HCT116 (cell line): ENCODE results near the gene GDPD5. TPM values are rescaled to one million over a fixed set of nuclear protein-coding genes. Genes with fewer than 3 reads are reported as not detected.

Experiments
- ATAC-seq: fragments of 200-7000 bp; cut with Tn5 transposase; 2 replicates; pipeline ENCODE4 v1.9.1; 2020; ENCODE audit warnings: mild to moderate bottlenecking, moderate library complexity
- BruUV-seq: library from RNA; stranded (reverse); fragments of 400-500 nt; replicated peaks from 2 replicates; lab custom pipeline; 2021; lab: Mats Ljungman, UMichigan
- CTCF ChIA-PET: fragments of 300-600 bp; sonication (Branson Sonifier 250); formaldehyde crosslinking; loops from one replicate; lab custom pipeline; 2021; ENCODE audit warnings: antibody characterized with exemption; lab: Charles Lee
- POLR2A ChIA-PET: fragments of 300-600, 350-600 bp; sonication (Branson Sonifier 250); formaldehyde crosslinking; loops from one replicate; lab custom pipeline; 2021; ENCODE audit warnings: antibody characterized with exemption; lab: Charles Lee
- RAD21 ChIA-PET, 2 experiments: fragments of 300-600 bp; sonication (Branson Sonifier 250); formaldehyde crosslinking; loops; one replicate each; lab custom pipeline; 2023; ENCODE audit warnings: low total read pairs in 2 of 2; ENCODE audit not compliant: uncharacterized antibody in 2 of 2, unreplicated experiment in 2 of 2, low non-redundant PET in 1 of 2; lab: Charles Lee
- DNase-seq: peaks from one replicate; pipeline ENCODE4 v3.0.0-alpha.2; 2010; ENCODE audit warnings: low read depth, low spot score
- H2AFZ ChIP-seq: fragments of 200-600 bp; shearing (Covaris generic), sonication (generic); 2 replicates; pipeline ENCODE4 v1.6.1; 2017; ENCODE audit warnings: low read depth, mixed run types, mixed read lengths, antibody characterized with exemption, low read length; ENCODE audit not compliant: poor library complexity, severe bottlenecking
- H3K27ac ChIP-seq: 2 replicates; pipeline ENCODE4 v1.5.1; 2012; ENCODE audit warnings: low read depth, low read length
- H3K27me3 ChIP-seq: fragments of 200-600 bp; sonication (generic); 2 replicates; pipeline ENCODE4 v1.6.1; 2016; ENCODE audit warnings: mixed run types, low read length, mixed read lengths; ENCODE audit not compliant: insufficient read depth
- H3K36me3 ChIP-seq, 2 experiments: fragments of 200-500 bp in 1 of 2; fragments of 200-600 bp in 1 of 2; sonication (Bioruptor generic) in 1 of 2; sonication (generic) in 1 of 2; 2 replicates each; pipeline versions ENCODE4 v1.5.1 to v1.6.1; 2014 to 2016; ENCODE audit warnings: low read length in 2 of 2, inconsistent platforms in 1 of 2, mixed read lengths in 1 of 2, mixed run types in 1 of 2; ENCODE audit not compliant: insufficient read depth in 2 of 2, control insufficient read depth in 1 of 2
- H3K4me1 ChIP-seq, 2 experiments: fragments of 200-600 bp in 1 of 2; sonication (generic) in 1 of 2; 2 replicates each; pipeline versions ENCODE4 v1.5.1 to v1.6.1; 2012 to 2017; ENCODE audit warnings: low read length in 2 of 2, inconsistent platforms in 1 of 2, mild to moderate bottlenecking in 1 of 2, mixed read lengths in 1 of 2, mixed run types in 1 of 2, moderate library complexity in 1 of 2; ENCODE audit not compliant: insufficient read depth in 2 of 2, control insufficient read depth in 1 of 2
- H3K4me2 ChIP-seq: fragments of 200-600 bp; sonication (generic); 2 replicates; pipeline ENCODE4 v1.6.1; 2017; ENCODE audit warnings: mixed run types, low read length, mixed read lengths
- H3K4me3 ChIP-seq, 2 experiments: fragments of 200-600 bp in 1 of 2; sonication (generic) in 1 of 2; replicated peaks in 1 of 2; 2 replicates each; pipeline ENCODE4 v1.5.1; 2011 to 2016; ENCODE audit warnings: low read length in 2 of 2, control low read depth in 1 of 2, low read depth in 1 of 2, mild to moderate bottlenecking in 1 of 2, mixed read lengths in 1 of 2, mixed run types in 1 of 2
- H3K79me2 ChIP-seq: fragments of 200-600 bp; sonication (generic); 2 replicates; pipeline ENCODE4 v1.6.1; 2017; ENCODE audit warnings: mild to moderate bottlenecking, mixed run types, low read length, moderate library complexity, mixed read lengths; ENCODE audit not compliant: insufficient read depth
- H3K9ac ChIP-seq: fragments of 200-600 bp; sonication (generic); 2 replicates; pipeline ENCODE4 v1.6.1; 2016; ENCODE audit warnings: low read length, mixed read lengths
- H3K9me2 ChIP-seq: fragments of 200-600 bp; sonication (generic), shearing (Covaris generic); 2 replicates; pipeline ENCODE4 v1.6.1; 2017; ENCODE audit warnings: mixed run types, mild to moderate bottlenecking, moderate library complexity; ENCODE audit not compliant: insufficient read depth
- H3K9me3 ChIP-seq, 2 experiments: fragments of 200-500 bp in 1 of 2; fragments of 200-600 bp in 1 of 2; sonication (Bioruptor generic) in 1 of 2; sonication (generic) in 1 of 2; 2 replicates each; pipeline ENCODE4 v1.6.1; 2014 to 2017; ENCODE audit warnings: low read length in 2 of 2, mixed read lengths in 2 of 2, inconsistent platforms in 1 of 2, low read depth in 1 of 2, mild to moderate bottlenecking in 1 of 2, mixed run types in 1 of 2, moderate library complexity in 1 of 2; ENCODE audit not compliant: control insufficient read depth in 1 of 2, insufficient read depth in 1 of 2
- H4K20me1 ChIP-seq: fragments of 200-600 bp; sonication (generic), shearing (Covaris generic); 2 replicates; pipeline ENCODE4 v1.6.1; 2017; ENCODE audit warnings: mixed run types, mild to moderate bottlenecking, moderate library complexity; ENCODE audit not compliant: insufficient read depth
- CBX3 ChIP-seq: IDR thresholded peaks from 2 replicates; pipeline ENCODE4 v1.6.1; 2012; ENCODE audit warnings: low read depth
- EGR1 ChIP-seq: IDR thresholded peaks from 2 replicates; pipeline ENCODE4 v1.6.1; 2012; ENCODE audit warnings: low read depth
- ELF1 ChIP-seq: IDR thresholded peaks from 2 replicates; pipeline ENCODE4 v1.6.1; 2012; ENCODE audit warnings: low read depth, borderline replicate concordance
- EZH2 ChIP-seq: fragments of 200-600 bp; sonication (generic); IDR thresholded peaks from 2 replicates; pipeline ENCODE4 v1.6.1; 2017; ENCODE audit warnings: antibody characterized with exemption, mixed run types
- EZH2phosphoT487 ChIP-seq: fragments of 200-600 bp; IDR thresholded peaks from 2 replicates; pipeline ENCODE4 v1.6.1; 2018; ENCODE audit warnings: antibody characterized with exemption, borderline replicate concordance
- MAX ChIP-seq: IDR thresholded peaks from 2 replicates; pipeline ENCODE4 v1.6.1; 2012
- POLR2A ChIP-seq: IDR thresholded peaks from 2 replicates; pipeline ENCODE4 v1.7.0; 2011; ENCODE audit warnings: borderline replicate concordance; ENCODE audit not compliant: insufficient read depth, insufficient read length; ENCODE audit errors: extremely low read depth
- POLR2AphosphoS5 ChIP-seq: IDR thresholded peaks from 2 replicates; pipeline ENCODE4 v1.6.1; 2011; ENCODE audit warnings: mild to moderate bottlenecking, low read depth, low read length, moderate library complexity
- SP1 ChIP-seq: IDR thresholded peaks from 2 replicates; pipeline ENCODE4 v1.6.1; 2012; ENCODE audit warnings: low read depth
- SRF ChIP-seq: IDR thresholded peaks from 2 replicates; pipeline ENCODE4 v1.6.1; 2012; ENCODE audit warnings: low read depth
- TCF7L2 ChIP-seq: IDR thresholded peaks from 2 replicates; pipeline ENCODE4 v1.7.0; 2011; ENCODE audit warnings: borderline replicate concordance, inconsistent platforms; ENCODE audit not compliant: insufficient read depth, insufficient read length; ENCODE audit errors: extremely low read depth
- YY1 ChIP-seq: IDR thresholded peaks from 2 replicates; pipeline ENCODE4 v1.6.1; 2011; ENCODE audit warnings: low read length, low read depth, moderate library complexity, mild to moderate bottlenecking; ENCODE audit not compliant: insufficient replicate concordance; ENCODE audit errors: extremely low read depth
- ZBTB33 ChIP-seq: IDR thresholded peaks from 2 replicates; pipeline ENCODE4 v1.6.1; 2011; ENCODE audit warnings: mild to moderate bottlenecking, low read length, moderate library complexity; ENCODE audit not compliant: insufficient replicate concordance; ENCODE audit errors: extremely low read depth
- ZNF274 ChIP-seq: fragments of 200-500 bp; sonication (Bioruptor generic); IDR thresholded peaks from 2 replicates; pipeline ENCODE4 v1.6.1; 2014; ENCODE audit warnings: mild to moderate bottlenecking, low read depth, low read length, inconsistent platforms
- intact Hi-C: fragments of 100-400 bp; cut with micrococcal nuclease; formaldehyde crosslinking; loops from 2 replicates; pipeline ENCODE4 v1.10.0; 2022
- total RNA-seq: library from RNA; stranded (reverse); gene quantifications from one replicate; pipeline ENCODE4 v1.2.1, GENCODE V29; 2021; ENCODE audit not compliant: unreplicated experiment
- TF ChIP-seq, protein P1 (sequence below), 3 experiments: fragments of 200-600 bp in 1 of 3; sonication (generic) in 1 of 3; IDR thresholded peaks in 2 of 3; conservative IDR thresholded peaks in 1 of 3; 2 replicates each; pipeline ENCODE4 v1.5.1; 2012 to 2017; ENCODE audit warnings: low read depth in 2 of 3, low read length in 2 of 3, antibody characterized with exemption in 1 of 3, borderline replicate concordance in 1 of 3, control low read depth in 1 of 3, mild to moderate bottlenecking in 1 of 3, mixed read lengths in 1 of 3, mixed run types in 1 of 3, moderate library complexity in 1 of 3; ENCODE audit not compliant: insufficient read depth in 1 of 3

The GDPD5 gene
- total RNA-seq, 1 experiment from 2014 or later, result 27.5 TPM

- peaks cover 2 to 13% of the 10 kb centered on the region in 2 experiments; a peak in 1 of 4 replicates for H3K4me1 ChIP-seq
- no TSS peak for BruUV-seq
- TF ChIP-seq ZNF274 (no peak), EGR1 (no peak), YY1 (no peak), EZH2 (no peak), ELF1 (no peak), MAX (no peak), ZBTB33 (no peak), POLR2AphosphoS5 (no peak), EZH2phosphoT487 (no peak), SP1 (no peak), SRF (no peak), TCF7L2 (no peak), CBX3 (no peak), POLR2A (no peak)
- TF ChIP-seq, protein P1, sequence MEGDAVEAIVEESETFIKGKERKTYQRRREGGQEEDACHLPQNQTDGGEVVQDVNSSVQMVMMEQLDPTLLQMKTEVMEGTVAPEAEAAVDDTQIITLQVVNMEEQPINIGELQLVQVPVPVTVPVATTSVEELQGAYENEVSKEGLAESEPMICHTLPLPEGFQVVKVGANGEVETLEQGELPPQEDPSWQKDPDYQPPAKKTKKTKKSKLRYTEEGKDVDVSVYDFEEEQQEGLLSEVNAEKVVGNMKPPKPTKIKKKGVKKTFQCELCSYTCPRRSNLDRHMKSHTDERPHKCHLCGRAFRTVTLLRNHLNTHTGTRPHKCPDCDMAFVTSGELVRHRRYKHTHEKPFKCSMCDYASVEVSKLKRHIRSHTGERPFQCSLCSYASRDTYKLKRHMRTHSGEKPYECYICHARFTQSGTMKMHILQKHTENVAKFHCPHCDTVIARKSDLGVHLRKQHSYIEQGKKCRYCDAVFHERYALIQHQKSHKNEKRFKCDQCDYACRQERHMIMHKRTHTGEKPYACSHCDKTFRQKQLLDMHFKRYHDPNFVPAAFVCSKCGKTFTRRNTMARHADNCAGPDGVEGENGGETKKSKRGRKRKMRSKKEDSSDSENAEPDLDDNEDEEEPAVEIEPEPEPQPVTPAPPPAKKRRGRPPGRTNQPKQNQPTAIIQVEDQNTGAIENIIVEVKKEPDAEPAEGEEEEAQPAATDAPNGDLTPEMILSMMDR (IDR thresholded peaks at IDR 0.05 in 2 of 3, conservative IDR thresholded peaks at IDR 0.05 in 1 of 3; ENCODE audit: borderline replicate concordance in 1 of 3, insufficient read depth in 1 of 3, low read depth in 2 of 3, low read length in 2 of 3), result no peak
- TF ChIP-seq, all 23 proteins: peak for 0
- Histone ChIP-seq H2AFZ (no peak overlapping the region), H3K9me3 (no peaks in the 10 kb centered on the region), H3K4me2 (no peak overlapping the region), H3K4me3 (no peak overlapping the region), H3K9ac (no peak overlapping the region), H3K27ac (no peak overlapping the region), H3K36me3 (no peaks in the 10 kb centered on the region), H4K20me1 (no peaks in the 10 kb centered on the region), H3K79me2 (no peaks in the 10 kb centered on the region), H3K9me2 (no peaks in the 10 kb centered on the region), H3K27me3 (no peaks in the 10 kb centered on the region)
- ChIA-PET POLR2A (no interaction called here), CTCF (no interaction called here), RAD21 (no interaction called here)
- intact Hi-C loops, result no loop called here
- ATAC-seq (no peak), DNase-seq (no peak)
These were observed 15.1 kb downstream of the GDPD5 start for GRCh38 chr11:75510723-75511019.
